Ishikawa (cell line): ENCODE measurements around the gene CDH23.

Source experiments
- CEBPB ChIP-seq: IDR thresholded peaks from 2 replicates; pipeline ENCODE4 v1.6.1; 2012
- CREB1 ChIP-seq: IDR thresholded peaks from 2 replicates; pipeline ENCODE4 v1.6.1; 2012; ENCODE audit warnings: low read depth
- EGR1 ChIP-seq: IDR thresholded peaks from 2 replicates; pipeline ENCODE4 v1.6.1; 2012
- EP300 ChIP-seq: IDR thresholded peaks from 2 replicates; pipeline ENCODE4 v1.6.1; 2012; ENCODE audit warnings: borderline replicate concordance
- FOXM1 ChIP-seq: IDR thresholded peaks from 2 replicates; pipeline ENCODE4 v1.6.1; 2012; ENCODE audit warnings: low read depth, borderline replicate concordance
- NFIC ChIP-seq: IDR thresholded peaks from 2 replicates; pipeline ENCODE4 v1.6.1; 2012
- RAD21 ChIP-seq: IDR thresholded peaks from 2 replicates; pipeline ENCODE4 v1.6.1; 2012; ENCODE audit warnings: low read depth
- REST ChIP-seq: IDR thresholded peaks from 2 replicates; pipeline ENCODE4 v1.6.1; 2012; ENCODE audit warnings: low read depth, mild to moderate bottlenecking
- TAF1 ChIP-seq: IDR thresholded peaks from 2 replicates; pipeline ENCODE4 v1.6.1; 2012; ENCODE audit warnings: low read depth, mild to moderate bottlenecking
- TCF12 ChIP-seq: IDR thresholded peaks from 2 replicates; pipeline ENCODE4 v1.6.1; 2012; ENCODE audit warnings: low read depth
- TEAD4 ChIP-seq: IDR thresholded peaks from 2 replicates; pipeline ENCODE4 v1.6.1; 2012
- YY1 ChIP-seq: IDR thresholded peaks from 2 replicates; pipeline ENCODE4 v1.6.1; 2012; ENCODE audit warnings: low read depth
- ZBTB7A ChIP-seq: IDR thresholded peaks from 2 replicates; pipeline ENCODE4 v1.6.1; 2012; ENCODE audit warnings: low read depth
- TF ChIP-seq, protein P1 (sequence below): IDR thresholded peaks from 2 replicates; pipeline ENCODE4 v1.6.1; 2012

The CDH23 gene

GRCh38 chr10:71423901-71424300 is 27.2 kb downstream of the CDH23 start:
- TF ChIP-seq CEBPB (no peak), CREB1 (no peak), TEAD4 (no peak), TAF1 (no peak), FOXM1 (no peak), YY1 (no peak), REST (no peak), EP300 (no peak), TCF12 (no peak), NFIC (no peak), ZBTB7A (no peak), RAD21 (no peak)
- TF ChIP-seq, protein P1, sequence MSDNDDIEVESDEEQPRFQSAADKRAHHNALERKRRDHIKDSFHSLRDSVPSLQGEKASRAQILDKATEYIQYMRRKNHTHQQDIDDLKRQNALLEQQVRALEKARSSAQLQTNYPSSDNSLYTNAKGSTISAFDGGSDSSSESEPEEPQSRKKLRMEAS: no peak

- TF ChIP-seq TAF1 (no peak), RAD21 (no peak), EP300 (no peak), CEBPB (no peak), TCF12 (no peak), EGR1 (no peak)
Measured at GRCh38 chr10:71424496-71425194, 27.9 kb downstream of the CDH23 start.

DNA sequence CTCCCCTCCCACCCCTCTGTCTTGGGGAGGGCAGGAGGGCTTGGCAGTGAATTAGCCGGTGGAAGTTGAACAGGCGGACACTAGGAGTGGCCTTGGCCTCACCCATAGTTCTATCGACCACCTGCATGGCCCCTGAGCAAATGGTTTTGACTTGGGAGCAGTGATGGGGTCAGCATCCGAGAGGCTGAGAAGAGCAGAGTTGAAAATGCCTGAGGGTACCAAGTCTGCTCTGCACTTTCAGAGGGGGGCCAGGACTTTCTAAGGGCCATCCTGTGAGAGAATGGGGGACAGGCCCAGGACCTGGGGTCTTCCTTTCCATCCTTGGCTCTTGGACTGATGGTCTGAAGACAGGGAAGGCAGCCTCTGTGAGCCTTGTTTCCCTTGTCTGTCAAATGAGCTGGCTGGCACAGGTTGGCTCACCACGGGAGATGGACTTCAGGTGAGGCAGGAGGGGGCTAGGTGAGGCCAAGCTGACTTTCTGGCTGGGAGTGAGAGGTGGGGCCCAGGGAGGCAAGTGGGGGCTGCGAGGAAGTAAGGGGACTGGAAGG is 29.4 kb downstream of the CDH23 start:
- TF ChIP-seq EP300 (no peak), NFIC (no peak), REST (no peak), ZBTB7A (no peak), RAD21 (no peak)
- TF ChIP-seq, protein P1: no peak

DNA sequence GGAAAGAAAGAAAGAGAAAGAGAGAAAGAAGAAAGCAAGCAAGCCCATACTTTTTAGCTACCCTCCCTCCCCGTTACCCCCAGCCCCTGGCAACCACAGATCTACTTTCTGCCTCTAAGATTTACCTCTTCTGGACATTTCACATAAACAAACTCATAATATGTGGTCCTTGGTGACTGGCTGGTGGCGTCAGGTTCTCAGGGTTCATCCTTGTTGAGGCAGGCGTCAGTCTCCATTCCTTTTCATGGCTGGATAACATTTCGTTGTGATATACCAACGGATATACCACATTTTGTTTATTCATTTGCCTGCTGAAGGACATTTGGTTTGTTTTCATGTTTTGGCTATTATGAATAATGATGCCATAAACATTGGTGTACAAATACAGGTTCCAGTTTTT is 30.5 kb downstream of the CDH23 start:
- no peak for TF ChIP-seq TCF12

DNA sequence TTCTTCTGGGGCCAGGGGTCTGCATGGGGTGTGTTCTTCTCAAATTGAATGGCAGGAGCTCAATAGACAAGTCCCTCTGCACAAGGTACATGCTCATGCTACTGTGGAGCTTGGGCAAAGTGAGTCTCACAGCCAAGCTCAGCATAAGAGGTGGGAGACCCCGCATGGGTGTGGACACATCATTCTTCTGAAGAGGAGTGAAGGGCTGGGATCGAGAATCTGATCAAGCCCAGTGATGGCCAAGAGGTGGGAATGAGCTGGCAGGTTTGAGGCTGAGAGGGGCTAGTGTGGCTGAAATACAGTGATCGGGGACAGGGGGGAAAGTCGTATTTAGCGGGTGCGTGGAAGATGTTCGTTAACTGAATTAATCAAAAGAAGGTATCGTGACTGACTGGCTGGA is 32.6 kb downstream of the CDH23 start:
- TF ChIP-seq TAF1: no peak
- no peak for TF ChIP-seq YY1
- no peak for TF ChIP-seq TEAD4
- TF ChIP-seq EGR1: no peak
- no peak for TF ChIP-seq ZBTB7A
- no peak for TF ChIP-seq RAD21
- no peak for TF ChIP-seq EP300
- TF ChIP-seq, protein P1: no peak

- TF ChIP-seq REST (no peak), TCF12 (no peak), EP300 (no peak), RAD21 (no peak), EGR1 (no peak)
- TF ChIP-seq, protein P1: no peak
Measured at GRCh38 chr10:71429929-71430328, 33.2 kb downstream of the CDH23 start.
